ENCODE results near the gene NDUFA7.
"Not testable (repeated sequence)": the region's sequence is repeated elsewhere in the genome, so short reads cannot be mapped to it uniquely, and the experiment has no call there.

NDUFA7 gene

DNA sequence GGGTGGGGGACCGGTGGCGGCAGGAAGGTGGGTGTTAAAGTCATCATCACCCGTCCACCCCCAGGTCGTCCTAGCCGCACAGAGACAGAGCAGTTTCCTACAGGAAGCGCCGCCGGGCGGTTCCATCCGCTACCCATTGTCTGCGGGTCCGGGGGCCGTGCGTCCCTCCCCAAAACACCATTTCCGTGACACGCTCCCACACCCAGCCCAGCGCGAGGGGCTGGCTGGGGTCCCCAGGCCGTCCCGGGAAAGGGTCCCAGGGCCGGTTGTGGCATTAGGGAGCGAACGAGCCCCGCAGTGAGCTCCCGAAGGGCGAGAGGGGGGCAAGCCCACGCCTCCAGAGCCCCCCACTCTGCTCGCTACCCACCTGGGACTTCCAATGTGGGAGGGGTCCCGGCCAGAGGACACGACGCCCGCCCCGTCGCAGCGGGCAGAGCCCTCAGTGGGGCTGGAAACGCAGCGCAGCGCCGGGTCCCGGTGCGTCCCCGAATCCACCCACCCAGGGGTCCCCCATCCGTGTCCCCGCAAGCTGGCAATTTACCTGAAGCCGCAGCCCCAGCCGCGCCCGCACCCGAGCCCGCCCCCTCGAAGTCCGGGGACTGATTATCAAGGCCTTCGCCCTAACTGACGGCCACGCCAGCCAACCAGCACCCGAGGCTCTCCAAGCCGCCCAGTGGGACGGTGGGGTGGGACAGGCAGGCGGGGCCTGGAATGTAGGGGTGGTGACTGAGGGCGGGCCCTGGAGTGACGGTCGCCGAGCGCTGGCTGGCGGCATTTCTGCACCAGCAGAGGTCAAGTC is 21.7 kb upstream of the NDUFA7 start, which contains the start of gene KANK3:
TSS of gene KANK3 (minus strand) at position 579 of the 799 bp plus-strand sequence. CDS start 5,434 bp downstream, outside the sequence.
- in situ Hi-C loops (cut with HindIII; ENCODE audit: low pct_ligation_motif_present, low pct_unique_long_range_greater_than_20kb, low sequenced_read_pairs), result no loop called here
- peak; percentile 91 for DNase-seq

DNA sequence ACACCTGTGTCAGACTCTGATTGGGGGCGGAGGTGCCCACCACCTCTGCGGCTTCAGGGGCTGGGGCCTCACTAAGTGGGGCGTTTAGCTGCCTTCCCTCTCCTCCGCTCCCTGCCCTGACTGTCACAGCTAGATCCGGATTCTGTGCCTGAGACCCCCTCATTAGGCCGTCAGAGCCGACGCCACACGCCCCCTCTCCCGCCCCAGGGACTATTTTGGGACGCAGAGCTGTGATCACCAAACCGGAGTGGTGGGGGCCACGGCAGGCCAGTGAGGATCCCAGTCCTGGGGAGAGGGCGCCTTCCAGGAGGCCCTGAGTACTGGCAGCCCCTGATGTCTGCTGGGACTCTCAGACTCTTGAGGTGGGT is 21.1 kb upstream of the NDUFA7 start:
- in situ Hi-C loops (cut with HindIII; ENCODE audit: low pct_ligation_motif_present, low pct_unique_long_range_greater_than_20kb, low sequenced_read_pairs), result no loop called here

GRCh38 chr19:8341504-8341903 is 20.3 kb upstream of the NDUFA7 start:
- in situ Hi-C loops (cut with HindIII; ENCODE audit: low pct_ligation_motif_present, low pct_unique_long_range_greater_than_20kb, low sequenced_read_pairs); DNase-seq: not testable (repeated sequence)

More for the DNA sequence above, 21.1 kb upstream of the NDUFA7 start:
- no peak for DNase-seq

DNA sequence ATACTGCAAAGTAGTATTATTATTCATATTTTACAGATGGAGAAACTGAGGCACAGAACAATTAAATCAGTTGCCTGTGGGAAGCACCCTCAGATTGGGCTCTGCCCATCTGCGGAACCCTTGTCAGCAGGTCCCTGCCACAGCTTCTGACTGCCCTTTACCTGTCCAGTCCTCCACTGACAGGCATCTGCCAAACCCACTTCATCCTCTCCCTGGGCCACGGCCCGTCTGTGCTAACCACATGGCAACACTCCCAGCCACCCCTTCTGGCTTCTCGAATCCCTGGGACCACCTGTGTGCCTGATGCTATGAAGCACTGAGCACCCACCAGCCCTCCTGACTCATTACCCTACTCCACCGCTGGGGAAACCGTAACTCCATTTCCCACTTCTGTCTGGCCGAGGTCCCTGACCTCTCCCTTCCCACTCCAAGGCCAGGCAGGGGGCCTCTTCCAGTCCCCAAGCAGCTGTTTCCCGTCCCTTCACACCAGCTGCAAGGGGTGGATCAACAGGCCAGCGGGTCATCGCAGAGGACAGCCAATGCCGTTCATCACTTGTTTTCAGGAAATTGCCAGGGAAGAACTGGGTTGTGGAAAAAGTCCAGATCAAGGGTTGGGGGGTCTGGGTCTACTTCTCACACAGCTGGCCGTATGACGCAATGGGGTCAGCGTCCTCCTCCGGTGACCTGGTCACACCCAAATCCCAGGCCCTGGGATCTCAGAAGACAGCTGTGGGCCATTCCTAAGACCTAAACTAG is 19.3 kb upstream of the NDUFA7 start:
- DNase-seq, result no peak
- in situ Hi-C loops (cut with HindIII; ENCODE audit: low pct_ligation_motif_present, low pct_unique_long_range_greater_than_20kb, low sequenced_read_pairs), result no loop called here

DNA sequence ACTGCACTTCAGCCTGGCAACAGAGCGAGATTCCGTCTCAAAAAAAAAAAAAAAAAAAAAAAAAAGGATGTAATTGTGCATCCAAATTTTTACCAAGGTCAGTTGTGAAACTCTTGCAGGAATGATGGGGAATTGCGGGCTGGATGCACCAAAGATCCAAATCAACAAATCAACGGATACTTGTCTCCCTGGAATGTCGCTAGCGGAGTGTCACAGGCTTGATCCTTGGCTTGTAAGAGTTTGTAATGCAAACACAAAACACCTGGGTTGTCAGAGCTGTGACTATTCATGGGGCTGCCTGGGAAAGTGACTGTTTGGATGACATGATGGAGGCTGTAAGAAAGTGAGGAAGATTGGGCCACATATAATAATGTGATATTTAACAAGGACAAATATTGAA is 17.7 kb upstream of the NDUFA7 start:
- in situ Hi-C loops (cut with HindIII; ENCODE audit: low pct_ligation_motif_present, low pct_unique_long_range_greater_than_20kb, low sequenced_read_pairs), result no loop called here
- DNase-seq, result no peak

- in situ Hi-C loops (cut with HindIII; ENCODE audit: low pct_ligation_motif_present, low pct_unique_long_range_greater_than_20kb, low sequenced_read_pairs), result no loop called here
- DNase-seq, result no peak
Measured at GRCh38 chr19:8337728-8338127, 16.6 kb upstream of the NDUFA7 start.

DNA sequence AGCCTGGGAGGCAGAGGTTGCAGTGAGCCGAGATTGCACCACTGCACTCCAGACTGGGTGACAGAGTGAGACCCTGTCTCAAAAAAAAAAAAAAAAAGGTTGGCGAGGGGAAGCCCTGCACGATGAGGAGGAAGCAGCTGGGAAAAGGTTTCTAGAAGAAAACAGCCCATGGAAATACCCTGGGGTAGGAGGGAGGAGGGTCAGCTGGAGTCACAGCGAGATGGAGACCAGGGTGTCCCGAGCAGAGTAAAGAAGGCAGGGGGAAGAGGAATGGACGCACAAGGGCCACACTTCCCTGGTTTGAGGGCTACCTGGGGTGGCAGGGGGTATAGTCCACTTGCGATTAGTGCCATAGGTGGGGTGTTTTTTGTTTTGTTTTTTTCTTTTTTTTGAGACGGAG is 15.5 kb upstream of the NDUFA7 start:
- DNase-seq, result no peak
- in situ Hi-C loops (cut with HindIII; ENCODE audit: low pct_ligation_motif_present, low pct_unique_long_range_greater_than_20kb, low sequenced_read_pairs), result no loop called here

- no peak for DNase-seq
- in situ Hi-C loops (cut with HindIII; ENCODE audit: low pct_ligation_motif_present, low pct_unique_long_range_greater_than_20kb, low sequenced_read_pairs), result no loop called here
Measured at GRCh38 chr19:8336072-8336569, 14.9 kb upstream of the NDUFA7 start.

- in situ Hi-C loops (cut with HindIII; ENCODE audit: low pct_ligation_motif_present, low pct_unique_long_range_greater_than_20kb, low sequenced_read_pairs), result no loop called here
- no peak for DNase-seq
Measured at GRCh38 chr19:8335343-8336071, 14.3 kb upstream of the NDUFA7 start.

- DNase-seq, result peak; percentile 65
Measured at GRCh38 chr19:8334458-8335342, 13.5 kb upstream of the NDUFA7 start.

GRCh38 chr19:8333767-8334457 is 12.7 kb upstream of the NDUFA7 start:
- in situ Hi-C loops (cut with HindIII; ENCODE audit: low pct_ligation_motif_present, low pct_unique_long_range_greater_than_20kb, low sequenced_read_pairs), result no loop called here
- no peak for DNase-seq

More at GRCh38 chr19:8334458-8335342, 13.5 kb upstream of the NDUFA7 start:
- in situ Hi-C loops (cut with HindIII; ENCODE audit: low pct_ligation_motif_present, low pct_unique_long_range_greater_than_20kb, low sequenced_read_pairs), result no loop called here

GRCh38 chr19:8332976-8333766 is 12.0 kb upstream of the NDUFA7 start:
- in situ Hi-C loops (cut with HindIII; ENCODE audit: low pct_ligation_motif_present, low pct_unique_long_range_greater_than_20kb, low sequenced_read_pairs), result no loop called here
- DNase-seq, result no peak

DNA sequence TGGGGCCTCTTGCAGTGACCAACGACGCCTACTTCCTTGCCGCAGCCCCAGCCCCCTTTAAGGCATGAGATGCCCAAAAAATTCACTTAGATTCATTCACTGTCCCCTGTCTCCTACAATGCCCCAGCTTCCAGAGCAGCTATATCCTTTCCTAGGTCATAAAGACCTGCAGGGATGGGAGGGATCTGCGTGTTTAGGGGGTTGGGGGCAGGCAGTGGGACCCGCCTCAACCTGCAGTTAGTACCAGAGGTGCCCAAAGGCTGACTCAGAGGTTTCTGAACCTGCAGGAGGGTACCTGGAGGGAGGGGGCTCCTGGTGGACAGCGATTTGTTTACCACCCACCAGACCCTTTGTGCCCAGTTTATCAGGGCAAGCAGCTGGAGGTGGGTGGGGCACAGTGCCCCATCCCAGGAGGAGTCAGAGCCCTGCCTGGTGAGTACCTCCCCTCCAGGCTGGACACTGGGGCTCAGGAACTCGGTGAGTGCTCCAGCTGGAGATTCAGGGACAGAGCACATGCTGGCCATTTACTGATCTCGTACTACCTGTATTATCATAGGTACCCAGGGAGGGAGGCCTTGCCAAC is 10.2 kb upstream of the NDUFA7 start:
- DNase-seq, result no peak
- in situ Hi-C loops (cut with HindIII; ENCODE audit: low pct_ligation_motif_present, low pct_unique_long_range_greater_than_20kb, low sequenced_read_pairs), result no loop called here

DNA sequence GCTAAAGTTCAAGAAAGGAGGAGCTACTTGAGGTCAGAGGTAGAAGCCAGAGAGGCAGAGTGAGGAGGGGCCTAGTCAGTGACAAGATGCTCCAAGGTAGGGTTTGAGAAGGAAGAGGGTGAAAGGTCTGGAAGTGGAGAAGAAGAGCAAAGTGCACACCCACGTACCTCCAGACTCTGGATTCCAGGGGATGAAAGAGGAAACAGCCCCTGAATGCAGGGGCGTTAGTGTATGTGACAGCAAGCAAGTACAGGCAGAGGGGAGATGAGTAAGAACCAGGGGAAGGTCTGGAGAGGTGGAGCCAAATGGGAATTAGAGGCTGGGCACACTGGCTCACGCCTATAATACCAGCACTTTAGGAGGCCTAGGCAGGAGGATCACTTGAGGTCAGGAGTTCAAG is 8.8 kb upstream of the NDUFA7 start:
- DNase-seq, result no peak
- in situ Hi-C loops (cut with HindIII; ENCODE audit: low pct_ligation_motif_present, low pct_unique_long_range_greater_than_20kb, low sequenced_read_pairs), result no loop called here

DNA sequence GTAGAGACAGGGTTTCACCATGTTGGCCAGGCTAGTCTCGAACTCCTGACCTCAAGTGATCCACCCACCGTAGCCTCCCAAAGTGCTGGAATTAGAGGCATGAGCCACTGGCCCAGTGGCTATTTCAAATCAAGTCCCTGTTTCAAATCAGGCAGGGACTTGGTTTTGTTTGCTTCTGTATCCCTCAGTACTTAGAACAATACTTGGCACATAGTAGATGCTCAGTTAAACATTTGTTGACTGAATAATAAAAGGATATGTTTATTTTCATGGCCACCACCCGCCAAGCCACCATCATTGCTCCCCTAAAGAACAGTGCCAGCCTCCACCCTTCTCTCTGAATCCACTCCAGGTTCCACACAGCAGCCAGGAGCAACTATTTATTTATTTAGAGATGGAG is 4.3 kb upstream of the NDUFA7 start:
- DNase-seq, result no peak
- in situ Hi-C loops (cut with HindIII; ENCODE audit: low pct_ligation_motif_present, low pct_unique_long_range_greater_than_20kb, low sequenced_read_pairs), result no loop called here

DNA sequence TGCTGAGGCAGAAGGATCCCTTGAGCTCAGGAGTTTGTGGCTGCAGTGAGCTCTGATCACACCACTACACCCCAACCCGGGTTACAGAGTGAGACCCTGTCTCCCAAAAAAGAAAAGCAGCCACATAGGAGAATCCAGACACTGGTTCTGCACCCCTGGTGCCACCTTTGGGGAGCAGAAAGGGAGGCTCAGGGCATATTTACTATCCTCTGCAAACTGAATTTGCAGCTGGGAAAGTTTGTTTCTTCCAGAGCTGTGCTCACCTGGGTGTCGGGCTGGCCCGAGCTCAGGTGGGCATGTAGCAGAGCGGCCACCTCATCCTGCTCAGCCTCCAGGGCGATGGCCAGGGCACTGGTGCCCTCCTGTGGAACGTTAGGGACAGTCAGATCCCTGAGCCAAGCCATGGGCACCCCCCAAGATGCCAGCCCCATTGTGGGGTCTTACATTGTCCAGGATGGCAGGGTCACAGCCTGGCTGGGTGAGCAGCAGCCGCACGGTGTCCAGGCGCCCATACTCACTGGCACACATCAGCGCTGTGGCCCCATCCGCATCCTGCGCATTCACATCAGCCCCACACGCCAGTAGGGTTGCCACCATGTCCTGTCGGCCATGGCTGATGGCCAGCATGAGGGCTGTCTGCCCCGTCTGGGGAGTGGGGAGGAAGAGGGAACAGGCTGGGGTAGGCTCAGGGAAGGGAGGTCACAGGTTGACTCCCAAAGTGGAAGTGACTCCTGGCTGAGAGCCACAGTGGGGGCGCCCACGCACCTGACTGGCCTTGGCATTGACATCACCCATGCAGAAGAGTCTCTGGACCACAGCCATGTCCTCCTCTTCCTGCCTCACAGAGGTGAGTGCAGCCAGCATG is 3.2 kb upstream of the NDUFA7 start:
- no peak for DNase-seq
- in situ Hi-C loops (cut with HindIII; ENCODE audit: low pct_ligation_motif_present, low pct_unique_long_range_greater_than_20kb, low sequenced_read_pairs), result no loop called here
